RPMI7951 (cell line): ENCODE results near the gene AJAP1. TPM values are rescaled to one million over a fixed set of nuclear protein-coding genes. Genes with fewer than 3 reads are reported as not detected.

Experiments
- DNase-seq: peaks from one replicate; pipeline ENCODE4 v3.0.0-alpha.2; 2012; ENCODE audit warnings: low read depth
- total RNA-seq: library from RNA; depleted of rRNA; stranded (reverse); fragments of >200 nt; shearing (Covaris generic); gene quantifications from 2 replicates; pipeline ENCODE4 v1.2.3, GENCODE V29; 2014

AJAP1 gene
- total RNA-seq, 1 experiment from 2014 or later, result 2.2 TPM

DNA sequence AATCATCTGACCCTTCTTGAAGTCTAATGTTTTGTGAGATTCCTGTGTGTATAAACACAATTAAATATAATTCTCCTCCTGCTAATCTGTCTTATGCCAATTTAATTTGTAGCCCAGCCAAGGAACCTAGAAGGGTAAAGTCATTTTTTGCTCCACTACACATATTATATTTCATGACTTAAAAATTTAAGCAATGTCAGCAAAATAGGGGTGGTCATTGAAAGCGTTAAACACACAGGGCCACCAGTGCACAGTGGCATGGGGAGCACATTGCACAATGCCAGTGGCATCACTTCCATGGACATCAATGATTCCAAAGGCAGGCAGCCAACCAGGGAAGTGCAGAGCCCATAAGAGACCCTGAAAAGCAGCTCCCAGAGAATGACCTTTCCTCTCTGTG lies 166.1 kb downstream of the AJAP1 start:
- no peak for DNase-seq

GRCh38 chr1:4825800-4826450 lies 171.5 kb downstream of the AJAP1 start:
- DNase-seq, result peak; percentile 51

GRCh38 chr1:4830707-4831106 lies 176.3 kb downstream of the AJAP1 start:
- DNase-seq, result no peak

DNA sequence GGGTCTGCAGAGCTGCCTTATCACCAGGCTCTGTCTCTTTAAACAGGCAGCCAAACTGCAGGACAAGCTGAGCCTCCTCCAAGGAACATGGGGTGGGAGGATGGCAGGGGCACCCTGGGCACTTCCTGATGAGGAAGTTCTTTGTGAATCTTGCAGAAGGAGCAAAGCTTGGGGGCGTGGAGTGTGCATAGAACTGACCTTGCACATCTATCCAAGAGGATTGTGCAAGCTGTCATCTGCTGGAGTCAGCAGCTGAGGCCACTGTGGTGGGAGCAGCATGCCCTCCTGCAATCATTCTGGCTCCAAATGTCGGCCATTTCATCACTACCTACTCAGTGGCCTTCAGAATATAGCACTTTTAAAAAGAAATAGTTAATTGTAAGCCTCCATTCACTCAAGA lies 182.2 kb downstream of the AJAP1 start:
- DNase-seq, result no peak

DNA sequence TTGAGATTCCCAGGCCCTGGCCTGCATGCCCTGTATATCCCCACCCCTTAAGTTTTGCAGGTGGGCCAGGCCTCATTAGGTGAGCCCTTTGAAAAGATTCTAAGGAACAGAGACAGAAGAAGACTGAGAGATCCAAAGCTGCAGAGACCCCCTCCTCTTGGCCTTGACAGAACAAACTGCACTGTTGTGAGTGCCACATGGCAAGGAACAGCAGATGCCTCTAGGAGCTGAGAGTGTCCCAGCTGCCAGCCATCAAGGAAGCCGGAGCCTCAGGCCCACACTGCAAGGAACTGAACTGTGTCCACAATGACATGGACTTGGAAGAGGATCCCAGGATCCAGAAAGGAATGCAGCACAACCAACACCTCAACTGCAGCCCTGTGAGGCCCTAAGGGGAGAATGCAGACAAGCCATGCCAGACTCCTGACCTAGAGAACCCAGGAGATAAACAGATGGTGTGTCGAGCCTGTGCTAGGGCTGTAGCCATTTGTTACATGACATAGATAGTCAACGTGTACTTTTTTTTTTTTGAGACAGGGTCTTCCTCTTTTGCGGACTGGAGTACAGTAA lies 182.7 kb downstream of the AJAP1 start:
- DNase-seq, result no peak

- no peak for DNase-seq
Observed at GRCh38 chr1:4837752-4838151, 183.3 kb downstream of the AJAP1 start.

DNA sequence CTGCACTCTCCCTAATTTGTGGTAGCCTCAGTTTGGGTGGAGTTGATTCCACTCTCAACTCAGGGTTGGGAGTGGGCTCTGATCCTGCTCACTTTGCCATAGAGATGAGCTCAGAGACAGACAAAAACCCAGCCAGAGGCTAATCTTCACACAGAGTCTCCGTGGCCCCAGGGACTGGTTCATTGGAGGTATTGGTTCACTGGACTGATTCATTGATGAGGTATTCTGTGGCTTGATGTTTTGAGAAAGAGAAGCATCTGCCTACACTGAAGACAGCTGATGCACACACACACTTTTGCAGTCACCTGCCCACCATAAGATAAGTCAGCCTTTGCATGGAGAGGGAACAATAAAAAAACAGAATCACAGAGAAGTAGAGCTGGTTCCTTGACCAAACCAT lies 183.8 kb downstream of the AJAP1 start:
- no peak for DNase-seq
